ENCODE results near the gene LDLRAD2.

GRCh38 chr1:21823206-21823979 lies 11.3 kb downstream of the LDLRAD2 start:
- TF ChIP-seq REST (IDR thresholded peaks at IDR 0.05) (no peak), HNF4A (conservative IDR thresholded peaks at IDR 0.05) (no peak), TAF1 (conservative IDR thresholded peaks at IDR 0.05) (no peak), JUND (IDR thresholded peaks at IDR 0.05) (no peak), CTCF (IDR thresholded peaks at IDR 0.05; ENCODE audit: low read depth, low read length, missing input control) (no peak), YY1 (IDR thresholded peaks at IDR 0.05) (no peak), ATF3 (IDR thresholded peaks at IDR 0.05) (no peak), MAX (IDR thresholded peaks at IDR 0.05) (no peak), RAD21 (IDR thresholded peaks at IDR 0.05) (no peak), GABPA (IDR thresholded peaks at IDR 0.05 in 1 of 2, conservative IDR thresholded peaks at IDR 0.05 in 1 of 2) (no peak), RXRA (IDR thresholded peaks at IDR 0.05) (no peak)
